ENCODE data around the gene TNFAIP8L2. TPM values are rescaled to one million over a fixed set of nuclear protein-coding genes. Genes with fewer than 3 reads are reported as not detected.

The TNFAIP8L2 gene
- total RNA-seq, 1 experiment from 2014 or later, result not detected

DNA sequence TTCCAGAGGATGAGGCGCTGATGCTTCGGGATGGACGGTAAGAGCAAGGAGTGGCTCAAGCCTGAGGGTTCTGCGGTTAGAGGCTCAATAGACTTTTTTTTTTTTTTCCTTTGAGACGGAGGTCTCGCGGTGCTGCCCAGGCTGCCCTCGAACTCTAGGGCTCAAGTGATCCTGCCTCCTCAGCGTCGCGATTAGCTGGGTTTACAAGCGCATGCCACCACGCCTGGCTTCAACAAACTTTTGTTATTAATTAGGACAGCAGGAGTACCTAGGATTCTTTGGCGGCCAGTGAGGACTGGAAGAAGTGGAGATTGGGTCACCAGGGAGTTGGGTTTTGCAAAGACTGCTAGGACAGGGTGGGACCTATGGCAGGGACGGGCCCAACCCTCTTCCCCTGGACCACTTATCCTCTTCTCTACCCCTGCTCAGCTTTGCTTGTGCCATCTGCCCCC lies 10.1 kb downstream of the TNFAIP8L2 start:
- Histone ChIP-seq H3K9me2 (ENCODE audit: insufficient read depth) (no peaks in the 10 kb centered on the region), H3K27me3 (ENCODE audit: insufficient read depth, low read depth) (no peaks in the 10 kb centered on the region), H3K4me3 (peak overlapping the region; percentile 64), H3K4me2 (peak overlapping the region; percentile 96), H3K27ac (peak overlapping the region; percentile 66), H4K20me1 (ENCODE audit: insufficient read depth) (no peaks in the 10 kb centered on the region), H3K79me2 (ENCODE audit: low read depth) (peaks cover 28% of the 10 kb centered on the region), H3K36me3 (ENCODE audit: low read depth) (no peaks in the 10 kb centered on the region), H2AFZ (peak overlapping the region; percentile 90), H3K4me1 (replicated peaks; ENCODE audit: insufficient read depth) (peaks cover 15% of the 10 kb centered on the region; the same call in 1 of the 2 replicates), H3F3A (ENCODE audit: insufficient read depth, low read depth) (peaks cover 6% of the 10 kb centered on the region; the same call in 1 of the 2 replicates), H3K9me3 (ENCODE audit: insufficient read depth, low read depth) (no peaks in the 10 kb centered on the region)
- intact Hi-C loops (cut with micrococcal nuclease; ENCODE audit: unreplicated experiment), result loop anchor here (5.0 kb wide), 1 partner anchor 159 kb away; the partner anchor contains the start of genes MINDY1 and PRUNE1
- BruUV-seq (replicated peaks), result no TSS peak
- peak; percentile 47 to 67 for DNase-seq
- ChIA-PET POLR2A (ENCODE audit: unreplicated experiment) (interaction anchor here (0.6 to 0.8 kb wide), 4 partner anchors 23 to 904 kb away, joined by 3 to 13 read pairs (median 4); partner anchors contain the start of gene VPS72), CTCF (interaction anchor here (1.2 kb wide), 1 partner anchor 67 kb away, joined by 3 read pairs; no protein-coding TSS in a partner anchor)
- TF ChIP-seq EZH2 (IDR thresholded peaks at IDR 0.05; ENCODE audit: low read depth), result no peak
- TF ChIP-seq, protein P1, sequence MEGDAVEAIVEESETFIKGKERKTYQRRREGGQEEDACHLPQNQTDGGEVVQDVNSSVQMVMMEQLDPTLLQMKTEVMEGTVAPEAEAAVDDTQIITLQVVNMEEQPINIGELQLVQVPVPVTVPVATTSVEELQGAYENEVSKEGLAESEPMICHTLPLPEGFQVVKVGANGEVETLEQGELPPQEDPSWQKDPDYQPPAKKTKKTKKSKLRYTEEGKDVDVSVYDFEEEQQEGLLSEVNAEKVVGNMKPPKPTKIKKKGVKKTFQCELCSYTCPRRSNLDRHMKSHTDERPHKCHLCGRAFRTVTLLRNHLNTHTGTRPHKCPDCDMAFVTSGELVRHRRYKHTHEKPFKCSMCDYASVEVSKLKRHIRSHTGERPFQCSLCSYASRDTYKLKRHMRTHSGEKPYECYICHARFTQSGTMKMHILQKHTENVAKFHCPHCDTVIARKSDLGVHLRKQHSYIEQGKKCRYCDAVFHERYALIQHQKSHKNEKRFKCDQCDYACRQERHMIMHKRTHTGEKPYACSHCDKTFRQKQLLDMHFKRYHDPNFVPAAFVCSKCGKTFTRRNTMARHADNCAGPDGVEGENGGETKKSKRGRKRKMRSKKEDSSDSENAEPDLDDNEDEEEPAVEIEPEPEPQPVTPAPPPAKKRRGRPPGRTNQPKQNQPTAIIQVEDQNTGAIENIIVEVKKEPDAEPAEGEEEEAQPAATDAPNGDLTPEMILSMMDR (conservative IDR thresholded peaks at IDR 0.05), result no peak

- CTCF ChIA-PET, result interaction anchor here (1.2 kb wide), 1 partner anchor 67 kb away, joined by 3 read pairs; no protein-coding TSS in a partner anchor
- intact Hi-C loops (cut with micrococcal nuclease; ENCODE audit: unreplicated experiment), result loop anchor here (5.0 kb wide), 1 partner anchor 160 kb away; the partner anchor contains the start of genes MINDY1 and PRUNE1
- H3K27ac ChIP-seq, result peak overlapping the region; percentile 66; the same call in 1 of the 2 replicates
- DNase-seq, result no peak
- H2AFZ ChIP-seq, result no peak overlapping the region
- no TSS peak for BruUV-seq (replicated peaks)
- H3K79me2 ChIP-seq (ENCODE audit: low read depth), result peaks cover 28% of the 10 kb centered on the region
- peaks cover 15% of the 10 kb centered on the region; the same call in 1 of the 2 replicates for H3K4me1 ChIP-seq (replicated peaks; ENCODE audit: insufficient read depth)
- H3F3A ChIP-seq (ENCODE audit: insufficient read depth, low read depth), result peaks cover 6% of the 10 kb centered on the region; the same call in 1 of the 2 replicates
- H3K9me2 ChIP-seq (ENCODE audit: insufficient read depth), result no peaks in the 10 kb centered on the region
- peak overlapping the region; percentile 64; the same call in 1 of the 2 replicates for H3K4me3 ChIP-seq
- TF ChIP-seq EZH2 (IDR thresholded peaks at IDR 0.05; ENCODE audit: low read depth), result no peak
- TF ChIP-seq, protein P1 (conservative IDR thresholded peaks at IDR 0.05), result no peak
- POLR2A ChIA-PET (ENCODE audit: unreplicated experiment), result interaction anchor here (0.6 to 0.7 kb wide), 3 partner anchors 123 to 905 kb away, joined by 3 to 13 read pairs (median 4); no protein-coding TSS in a partner anchor
- no peaks in the 10 kb centered on the region for H4K20me1 ChIP-seq (ENCODE audit: insufficient read depth)
- H3K27me3 ChIP-seq (ENCODE audit: insufficient read depth, low read depth), result no peaks in the 10 kb centered on the region
- no peaks in the 10 kb centered on the region for H3K36me3 ChIP-seq (ENCODE audit: low read depth)
- H3K4me2 ChIP-seq, result peak overlapping the region; percentile 96
- H3K9me3 ChIP-seq (ENCODE audit: insufficient read depth, low read depth), result no peaks in the 10 kb centered on the region
Observed at GRCh38 chr1:151167116-151167515, 10.7 kb downstream of the TNFAIP8L2 start.

- Histone ChIP-seq H3K9me3 (ENCODE audit: insufficient read depth, low read depth) (no peaks in the 10 kb centered on the region), H3K4me3 (no peak overlapping the region), H3F3A (ENCODE audit: insufficient read depth, low read depth) (peaks cover 9% of the 10 kb centered on the region; the same call in 1 of the 2 replicates), H3K27ac (no peak overlapping the region), H3K27me3 (ENCODE audit: insufficient read depth, low read depth) (no peaks in the 10 kb centered on the region), H3K4me2 (no peak overlapping the region), H3K36me3 (ENCODE audit: low read depth) (no peaks in the 10 kb centered on the region), H3K9me2 (ENCODE audit: insufficient read depth) (no peaks in the 10 kb centered on the region), H3K4me1 (replicated peaks; ENCODE audit: insufficient read depth) (peaks cover 7% of the 10 kb centered on the region; the same call in 1 of the 2 replicates), H3K79me2 (ENCODE audit: low read depth) (peaks cover 14% of the 10 kb centered on the region), H2AFZ (no peak overlapping the region), H4K20me1 (ENCODE audit: insufficient read depth) (no peaks in the 10 kb centered on the region)
- no TSS peak for BruUV-seq (replicated peaks)
- ChIA-PET POLR2A (ENCODE audit: unreplicated experiment) (interaction anchor here (0.6 kb wide), 1 partner anchor 157 kb away, joined by 3 read pairs; no protein-coding TSS in a partner anchor), CTCF (no interaction called here)
- TF ChIP-seq, protein P1 (conservative IDR thresholded peaks at IDR 0.05), result no peak
- TF ChIP-seq EZH2 (IDR thresholded peaks at IDR 0.05; ENCODE audit: low read depth), result no peak
- intact Hi-C loops (cut with micrococcal nuclease; ENCODE audit: unreplicated experiment), result no loop called here
- no peak for DNase-seq
Observed at GRCh38 chr1:151171190-151171589, 14.7 kb downstream of the TNFAIP8L2 start.
